Skeletal muscle tissue (tissue), 4 donors: ENCODE measurements around the gene GFOD1. TPM values are rescaled to one million over a fixed set of nuclear protein-coding genes. Genes with fewer than 3 reads are reported as not detected.
A peak's percentile ranks its signal among the peaks of the same experiment; 100 is the strongest.
"Not testable (repeated sequence)": the region's sequence is repeated elsewhere in the genome, so short reads cannot be mapped to it uniquely, and the experiment has no call there.

Experiments
- H3K27ac ChIP-seq: one replicate; pipeline ENCODE4 v1.7.0; 2013; ENCODE audit warnings: mild to moderate bottlenecking, low read depth, low read length, inconsistent platforms
- H3K27me3 ChIP-seq, 3 donors: one replicate each; pipeline ENCODE4 v1.7.0; 2013; ENCODE audit warnings: low read length in 3 of 3; ENCODE audit not compliant: control insufficient read depth in 3 of 3, insufficient read depth in 3 of 3
- H3K36me3 ChIP-seq, 3 donors: one replicate each; pipeline ENCODE4 v1.7.0; 2013; ENCODE audit warnings: low read length in 3 of 3; ENCODE audit not compliant: control insufficient read depth in 3 of 3, insufficient read depth in 3 of 3
- H3K4me1 ChIP-seq, 3 donors: one replicate each; pipeline ENCODE4 v1.7.0; 2013; ENCODE audit warnings: low read length in 3 of 3, mild to moderate bottlenecking in 3 of 3; ENCODE audit not compliant: control insufficient read depth in 3 of 3, insufficient read depth in 3 of 3
- H3K4me3 ChIP-seq, 3 donors: one replicate each; pipeline ENCODE4 v1.7.0; 2013; ENCODE audit warnings: low read length in 3 of 3
- H3K9ac ChIP-seq, 3 donors: one replicate each; pipeline ENCODE4 v1.7.0; 2013; ENCODE audit warnings: low read length in 3 of 3, mild to moderate bottlenecking in 3 of 3, moderate library complexity in 2 of 3, low read depth in 1 of 3
- H3K9me3 ChIP-seq, 3 donors: one replicate each; pipeline ENCODE4 v1.7.0; 2013; ENCODE audit warnings: low read length in 3 of 3; ENCODE audit not compliant: control insufficient read depth in 3 of 3
- total RNA-seq: library from RNA; depleted of rRNA; stranded (reverse); fragments of >200 nt; gene quantifications from one replicate; pipeline ENCODE4 v1.2.3, GENCODE V29; 2014
- donor health status: Osteomylitis.

The GFOD1 gene
- total RNA-seq, 1 donor from 2014 or later: 6.3 TPM

DNA sequence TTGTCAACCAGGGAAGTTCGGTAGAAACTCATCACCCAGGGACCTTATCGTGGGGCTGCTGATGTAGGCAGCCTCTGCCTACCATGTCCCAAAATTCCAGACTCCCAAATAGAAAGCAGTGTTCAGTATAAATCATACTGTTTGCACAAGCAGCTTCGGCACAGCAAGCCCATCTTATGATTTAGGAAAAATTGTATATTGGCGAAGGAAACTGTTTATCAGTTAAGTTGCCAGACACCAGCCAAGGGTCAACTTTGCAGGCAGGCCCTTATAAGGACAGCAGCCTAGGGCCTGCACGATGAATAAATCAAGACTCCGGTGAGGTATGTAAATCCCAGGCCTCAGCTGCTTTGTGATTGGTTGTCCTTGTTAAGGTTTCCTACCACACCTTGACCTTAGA lies 36.8 kb downstream of the GFOD1 start:
- no peak overlapping the region for H3K27ac ChIP-seq
- peaks cover 0 to 4% (median 0%) of the 10 kb centered on the region in 3 donors for H3K36me3 ChIP-seq
- peaks cover 33 to 61% (median 42%) of the 10 kb centered on the region in 3 donors for H3K4me1 ChIP-seq
- H3K4me3 ChIP-seq: no peak overlapping the region
- H3K27me3 ChIP-seq: no peaks in the 10 kb centered on the region
- no peaks in the 10 kb centered on the region for H3K9me3 ChIP-seq
- H3K9ac ChIP-seq: no peak overlapping the region

GRCh38 chr6:13447949-13448724 lies 39.3 kb downstream of the GFOD1 start:
- Histone ChIP-seq H3K9me3 (no peaks in the 10 kb centered on the region), H3K27me3 (no peaks in the 10 kb centered on the region), H3K4me3 (no peak overlapping the region), H3K9ac (no peak overlapping the region), H3K27ac (no peak overlapping the region), H3K36me3 (peaks cover 0 to 4% (median 0%) of the 10 kb centered on the region in 3 donors), H3K4me1 (peaks cover 22 to 51% (median 33%) of the 10 kb centered on the region in 3 donors)

GRCh38 chr6:13446381-13446780 lies 41.0 kb downstream of the GFOD1 start:
- Histone ChIP-seq H3K4me3 (no peak overlapping the region), H3K36me3 (peaks cover 0 to 4% (median 0%) of the 10 kb centered on the region in 3 donors), H3K4me1 (peaks cover 22 to 47% (median 33%) of the 10 kb centered on the region in 3 donors), H3K27me3 (no peaks in the 10 kb centered on the region), H3K9ac (no peak overlapping the region), H3K27ac (peak overlapping the region; percentile 9), H3K9me3 (no peaks in the 10 kb centered on the region)

DNA sequence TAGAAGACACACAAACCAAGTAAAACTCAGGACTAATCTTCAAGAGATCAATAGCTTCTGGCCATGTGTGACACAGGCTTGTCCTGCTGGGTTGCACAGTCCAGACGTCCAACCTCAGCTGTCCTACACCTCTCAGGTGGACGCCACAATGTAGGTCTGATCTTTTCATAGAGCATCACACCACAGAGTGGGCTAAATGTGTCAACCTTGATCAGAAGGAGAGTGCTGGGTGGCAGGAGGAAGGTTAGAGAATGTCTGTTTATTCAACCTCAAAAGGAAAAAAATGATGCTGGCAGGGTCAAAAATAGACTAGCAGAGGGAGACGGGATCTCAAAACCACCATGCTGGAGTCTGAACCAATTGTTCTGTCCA lies 41.7 kb downstream of the GFOD1 start:
- no peaks in the 10 kb centered on the region for H3K9me3 ChIP-seq
- no peaks in the 10 kb centered on the region for H3K27me3 ChIP-seq
- H3K27ac ChIP-seq: peak overlapping the region; percentile 9
- H3K36me3 ChIP-seq: peaks cover 0 to 2% (median 0%) of the 10 kb centered on the region in 3 donors
- peaks cover 22 to 42% (median 33%) of the 10 kb centered on the region in 3 donors for H3K4me1 ChIP-seq
- no peak overlapping the region for H3K9ac ChIP-seq
- no peak overlapping the region for H3K4me3 ChIP-seq

- H3K4me3 ChIP-seq: peak overlapping the region; percentile 1 to 59 (median 29)
- H3K36me3 ChIP-seq: no peaks in the 10 kb centered on the region
- H3K27ac ChIP-seq: peak overlapping the region; percentile 9
- peaks cover 22 to 41% (median 33%) of the 10 kb centered on the region in 3 donors for H3K4me1 ChIP-seq
- no peaks in the 10 kb centered on the region for H3K27me3 ChIP-seq
- H3K9me3 ChIP-seq: no peaks in the 10 kb centered on the region
- H3K9ac ChIP-seq: peak overlapping the region in 1 of 3 donors; percentile 25
These were observed 42.2 kb downstream of the GFOD1 start for GRCh38 chr6:13445005-13445743.

DNA sequence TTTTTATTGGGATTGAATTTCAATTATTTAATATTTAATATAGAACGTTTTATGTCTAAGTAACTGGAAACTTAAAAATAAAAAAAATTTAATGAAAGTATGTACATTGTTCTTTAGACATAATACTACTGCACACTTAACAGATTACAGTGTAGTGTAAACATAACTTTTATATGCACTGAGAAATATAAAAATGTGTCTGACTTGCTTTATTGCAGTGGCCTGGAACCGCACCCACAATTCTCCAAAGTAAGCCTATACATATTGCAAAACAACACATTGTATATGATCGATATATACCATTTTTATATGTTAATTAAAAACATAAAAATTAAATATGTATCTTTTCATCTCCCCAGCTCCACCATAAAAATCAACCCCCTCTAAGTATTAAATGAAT lies 42.8 kb downstream of the GFOD1 start:
- peaks cover 19 to 41% (median 33%) of the 10 kb centered on the region in 3 donors for H3K4me1 ChIP-seq
- H3K36me3 ChIP-seq: no peaks in the 10 kb centered on the region
- H3K4me3 ChIP-seq: peak overlapping the region in 1 of 3 donors; percentile 29
- H3K27me3 ChIP-seq: no peaks in the 10 kb centered on the region
- no peak overlapping the region for H3K9ac ChIP-seq
- H3K27ac ChIP-seq: no peak overlapping the region
- H3K9me3 ChIP-seq: no peaks in the 10 kb centered on the region

DNA sequence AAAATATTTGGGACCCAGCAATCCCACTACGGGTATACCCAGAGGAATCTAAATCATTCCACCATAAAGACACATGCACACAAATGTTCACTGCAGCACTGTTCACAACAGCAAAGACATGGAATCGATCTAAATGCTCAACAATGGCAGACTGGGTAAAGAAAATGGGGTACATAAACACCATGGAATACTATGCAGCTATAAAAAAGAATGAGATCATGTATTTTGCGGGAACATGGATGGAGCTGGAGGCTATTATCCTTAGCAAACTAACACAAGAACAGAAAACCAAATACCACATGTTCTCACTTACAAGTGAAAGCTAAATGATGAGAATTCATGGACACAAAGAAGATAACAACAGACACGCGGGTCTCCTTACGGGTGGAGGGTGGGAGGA lies 43.4 kb downstream of the GFOD1 start:
- H3K9me3 ChIP-seq, H3K4me3 ChIP-seq, H3K27ac ChIP-seq, H3K27me3 ChIP-seq, H3K36me3 ChIP-seq, H3K9ac ChIP-seq: not testable (repeated sequence)
- peaks cover 19 to 40% (median 33%) of the 10 kb centered on the region in 3 donors for H3K4me1 ChIP-seq

- Histone ChIP-seq H3K27me3 (no peaks in the 10 kb centered on the region), H3K9me3 (no peaks in the 10 kb centered on the region), H3K4me3 (no peak overlapping the region), H3K4me1 (peaks cover 17 to 30% (median 28%) of the 10 kb centered on the region in 3 donors), H3K36me3 (no peaks in the 10 kb centered on the region), H3K27ac (no peak overlapping the region), H3K9ac (no peak overlapping the region)
These were observed 45.6 kb downstream of the GFOD1 start for GRCh38 chr6:13441778-13442177.

DNA sequence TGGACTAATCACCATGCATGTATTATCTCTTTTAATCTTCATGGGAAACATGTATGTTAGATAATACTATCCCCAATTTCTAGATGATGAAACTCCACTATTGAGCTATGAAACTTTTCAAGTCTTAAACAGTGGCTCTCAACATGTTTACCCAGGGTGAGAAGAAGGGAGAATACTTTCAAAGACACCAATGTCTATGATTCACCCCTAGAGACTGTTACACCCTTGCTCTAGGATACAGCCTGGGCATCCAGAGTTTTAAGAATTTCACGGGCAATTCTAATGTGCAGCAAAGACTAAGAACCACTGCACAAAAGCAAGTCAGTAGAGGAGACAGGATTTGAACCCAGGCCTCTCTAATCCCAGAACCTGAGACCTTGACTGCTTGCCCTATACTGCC lies 47.8 kb downstream of the GFOD1 start:
- Histone ChIP-seq H3K4me1 (peaks cover 6 to 13% (median 12%) of the 10 kb centered on the region in 3 donors), H3K9ac (no peak overlapping the region), H3K27ac (no peak overlapping the region), H3K27me3 (no peaks in the 10 kb centered on the region), H3K9me3 (no peaks in the 10 kb centered on the region), H3K4me3 (no peak overlapping the region), H3K36me3 (no peaks in the 10 kb centered on the region)

- H3K9ac ChIP-seq: no peak overlapping the region
- H3K27me3 ChIP-seq: no peaks in the 10 kb centered on the region
- no peaks in the 10 kb centered on the region for H3K36me3 ChIP-seq
- peaks cover 8 to 15% (median 13%) of the 10 kb centered on the region in 3 donors for H3K4me1 ChIP-seq
- H3K4me3 ChIP-seq: no peak overlapping the region
- no peak overlapping the region for H3K27ac ChIP-seq
- H3K9me3 ChIP-seq: no peaks in the 10 kb centered on the region
These were observed 49.3 kb downstream of the GFOD1 start for GRCh38 chr6:13438126-13438525.
